KG1 (cell line): ENCODE data around the gene STIP1.
"Not testable (repeated sequence)": the region's sequence is repeated elsewhere in the genome, so short reads cannot be mapped to it uniquely, and the experiment has no call there.

Experiments used
- DNase-seq: peaks from one replicate; lab custom pipeline; 2025; lab: John Stamatoyannopoulos, UW

Gene STIP1

DNA sequence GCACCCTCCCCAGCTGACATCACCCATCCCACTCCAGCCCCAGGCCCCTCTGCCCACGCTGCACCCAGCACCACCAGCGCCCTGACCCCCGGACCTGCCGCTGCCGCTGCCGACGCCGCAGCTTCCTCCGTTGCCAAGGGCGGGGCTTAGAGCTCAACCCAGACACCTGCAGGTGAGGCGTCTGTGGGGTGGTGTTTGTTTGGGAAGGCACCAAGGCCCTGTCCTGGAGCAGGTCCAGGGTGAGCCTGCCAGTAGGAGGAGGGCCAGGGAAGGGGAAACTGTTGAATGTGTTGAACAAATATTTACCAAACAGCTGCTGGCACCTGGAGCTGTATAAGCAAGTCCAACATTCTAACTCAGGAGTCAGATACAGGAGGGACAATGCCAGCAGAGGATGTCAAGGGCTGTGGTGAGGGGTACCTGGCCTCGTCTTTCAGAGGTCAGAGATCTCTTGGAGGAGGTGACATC is 51.5 kb downstream of the STIP1 start:
- DNase-seq = no peak

DNA sequence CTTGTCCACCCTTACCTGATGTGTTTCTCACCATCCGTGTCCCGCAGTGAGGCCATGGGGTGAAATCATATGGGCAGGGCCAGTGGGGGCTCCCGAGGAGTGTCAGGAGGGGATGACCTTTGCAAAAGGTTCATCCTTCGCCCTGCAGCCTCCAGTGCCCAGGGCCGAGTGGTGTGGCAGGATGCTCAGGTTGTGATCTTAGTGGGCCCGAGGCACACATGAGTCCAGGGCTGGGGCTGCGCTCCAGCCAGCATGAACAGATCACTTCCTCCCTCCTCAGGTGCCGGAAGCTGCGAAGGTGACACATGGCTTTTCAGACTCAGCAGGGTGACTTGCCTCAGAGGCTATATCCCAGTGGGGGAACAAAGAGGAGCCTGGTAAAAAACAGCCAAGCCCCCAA is 52.1 kb downstream of the STIP1 start:
- DNase-seq = no peak

DNA sequence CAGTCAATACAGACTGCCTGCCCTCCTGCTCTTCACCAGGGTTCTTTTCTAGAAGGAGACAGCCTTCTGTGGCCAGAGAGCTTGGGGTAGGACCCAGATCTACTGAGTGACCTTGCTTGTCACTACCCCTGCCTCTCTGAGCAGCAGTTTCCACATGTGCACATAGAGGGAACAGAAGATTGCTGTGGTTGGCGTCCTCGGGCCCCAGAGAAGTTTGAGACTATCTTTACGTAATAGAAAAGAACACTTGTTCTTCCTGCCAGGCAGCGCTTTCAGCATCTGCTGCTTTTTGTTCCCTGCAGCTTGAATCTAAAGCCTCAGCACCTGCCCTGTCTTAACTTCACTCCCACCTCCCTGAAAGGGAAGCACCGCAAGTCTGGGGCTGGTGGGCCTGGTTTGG is 53.0 kb downstream of the STIP1 start:
- no peak for DNase-seq

DNA sequence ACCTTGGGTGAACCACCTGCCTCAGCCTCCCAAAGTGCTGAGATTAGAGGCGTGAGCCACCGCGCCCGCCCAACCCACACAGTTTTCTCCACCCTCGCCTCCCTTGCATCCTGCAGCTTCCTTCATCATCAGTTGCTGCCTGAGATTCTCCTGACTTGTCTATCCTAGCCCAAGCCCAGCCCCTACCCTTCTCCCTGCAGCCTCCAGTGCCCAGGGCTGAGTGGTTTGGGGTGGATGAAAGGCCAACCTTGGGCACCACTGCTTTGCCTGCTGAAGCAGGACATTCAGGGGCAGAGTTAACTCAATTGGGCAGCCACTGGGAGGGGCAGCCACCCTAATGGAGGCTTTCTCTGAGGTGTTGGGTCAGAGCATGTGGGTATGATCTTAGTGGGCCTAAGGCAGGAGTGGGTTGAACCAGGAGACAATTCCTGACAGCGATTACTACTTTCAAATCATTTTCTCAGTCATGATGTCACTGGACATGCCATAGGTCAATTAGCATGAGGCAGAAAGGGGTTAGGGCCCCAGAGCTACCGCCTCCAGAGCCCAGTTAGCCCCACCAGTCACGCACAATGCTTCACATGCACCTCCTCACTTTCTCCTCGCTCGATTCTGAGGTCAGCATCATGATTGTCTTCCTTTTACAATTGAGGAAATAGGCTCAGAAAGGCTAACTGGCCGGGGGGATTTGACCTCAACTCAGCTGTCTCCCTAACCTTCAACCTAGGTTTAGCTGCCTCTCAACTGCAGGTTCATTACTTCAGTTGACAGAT is 53.9 kb downstream of the STIP1 start:
- DNase-seq = no peak

DNA sequence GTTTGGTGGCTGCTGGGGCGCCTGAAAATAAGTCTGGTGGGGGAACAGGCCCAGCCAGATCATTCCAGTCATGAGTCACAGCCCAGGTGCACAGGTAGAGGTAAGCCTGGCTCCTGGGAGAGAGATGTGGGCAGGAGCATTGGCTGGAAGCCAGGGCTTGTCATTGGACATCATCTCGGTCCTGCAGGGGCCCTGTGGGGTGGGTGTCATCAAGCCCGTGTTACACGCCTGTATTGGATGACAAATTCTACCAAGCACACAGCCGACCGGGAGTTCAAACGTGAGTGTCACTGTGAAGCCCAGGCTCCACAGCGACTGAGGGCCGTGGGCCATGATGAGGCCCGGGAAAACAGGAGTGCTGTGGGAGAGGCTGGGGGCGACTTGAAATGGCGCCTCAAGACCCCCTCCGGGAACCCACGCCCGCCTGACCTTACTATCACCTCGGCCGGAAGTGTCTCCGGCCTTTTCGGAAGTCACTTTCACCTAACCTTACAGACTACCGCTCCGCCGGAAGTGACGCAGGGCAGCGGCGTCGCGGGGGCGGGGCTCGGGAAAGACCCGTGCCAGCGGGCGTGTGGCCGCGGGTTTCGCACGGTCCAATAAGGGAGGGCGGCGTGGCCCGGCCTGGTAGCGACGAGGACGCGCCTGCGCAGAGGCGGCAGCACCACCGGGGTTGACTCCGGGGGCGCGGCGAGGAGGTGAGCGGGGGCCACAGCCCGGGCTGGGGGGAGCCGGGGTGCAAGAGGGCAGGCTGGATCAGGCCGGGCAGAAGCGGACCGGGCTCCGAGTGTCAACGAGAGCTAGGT is 54.7 kb downstream of the STIP1 start, which contains the start of gene FKBP2:
FKBP2 (plus strand) TSS at position 661 of the 806 bp plus-strand sequence. CDS start 1,293 bp downstream, outside the sequence.
- DNase-seq = peak; percentile 98

DNA sequence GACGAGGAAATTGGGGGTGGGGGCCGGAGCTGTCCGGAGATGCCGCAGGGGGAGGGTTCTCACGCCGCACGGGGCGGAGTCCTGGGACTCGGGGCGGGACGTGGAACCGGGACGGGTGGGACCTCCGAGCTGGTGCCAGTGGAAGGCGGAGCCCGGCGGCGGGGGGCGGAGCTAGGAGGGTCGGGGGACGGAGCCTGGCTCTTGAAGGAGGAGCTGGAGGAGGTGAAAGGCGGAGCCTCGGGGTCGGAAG is 55.2 kb downstream of the STIP1 start:
- peak; percentile 98 for DNase-seq

DNA sequence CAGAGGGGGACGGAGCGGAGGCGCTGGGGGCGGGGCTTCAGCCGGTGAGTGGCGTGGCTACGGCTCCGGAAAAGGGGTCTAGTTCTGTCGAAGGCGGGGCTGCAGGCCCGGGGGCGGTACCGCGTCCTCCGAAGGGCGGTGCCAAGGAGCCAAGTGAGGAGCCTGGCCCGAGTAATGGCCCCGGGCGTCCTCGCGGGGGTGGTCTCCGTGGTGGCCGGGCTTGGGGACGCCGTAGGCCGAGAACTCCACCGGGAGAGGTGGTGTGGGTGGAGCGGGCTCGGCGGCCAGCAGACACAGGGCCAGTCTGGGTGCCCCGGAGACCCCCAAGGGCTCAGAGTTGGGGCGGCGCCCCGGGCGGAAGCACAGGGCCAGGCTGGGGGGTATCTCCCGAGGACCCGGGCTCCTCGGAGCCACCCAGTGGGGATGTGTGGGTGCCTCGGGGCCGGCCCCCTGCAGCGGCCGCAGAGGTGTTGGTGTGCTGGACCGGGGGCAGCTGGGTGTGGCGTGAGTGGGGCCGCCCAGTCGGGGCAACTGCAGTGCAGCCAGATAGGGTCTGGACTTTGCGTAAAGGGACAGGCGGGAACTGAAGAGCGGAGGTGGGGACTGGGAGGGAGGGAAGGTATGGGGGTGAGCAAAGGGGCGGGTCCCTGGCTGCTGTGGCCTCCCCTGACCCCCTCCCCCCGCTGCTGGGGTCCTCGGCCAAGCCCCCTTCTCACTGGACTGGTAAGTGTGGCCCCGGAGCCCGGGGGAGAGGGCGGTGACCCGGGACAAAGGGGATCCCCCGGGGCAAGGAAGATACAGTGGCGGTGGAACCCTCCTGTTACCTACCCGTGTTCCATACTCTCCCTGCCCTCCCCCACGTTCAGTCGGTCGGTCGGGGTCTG is 55.8 kb downstream of the STIP1 start:
- no peak for DNase-seq

DNA sequence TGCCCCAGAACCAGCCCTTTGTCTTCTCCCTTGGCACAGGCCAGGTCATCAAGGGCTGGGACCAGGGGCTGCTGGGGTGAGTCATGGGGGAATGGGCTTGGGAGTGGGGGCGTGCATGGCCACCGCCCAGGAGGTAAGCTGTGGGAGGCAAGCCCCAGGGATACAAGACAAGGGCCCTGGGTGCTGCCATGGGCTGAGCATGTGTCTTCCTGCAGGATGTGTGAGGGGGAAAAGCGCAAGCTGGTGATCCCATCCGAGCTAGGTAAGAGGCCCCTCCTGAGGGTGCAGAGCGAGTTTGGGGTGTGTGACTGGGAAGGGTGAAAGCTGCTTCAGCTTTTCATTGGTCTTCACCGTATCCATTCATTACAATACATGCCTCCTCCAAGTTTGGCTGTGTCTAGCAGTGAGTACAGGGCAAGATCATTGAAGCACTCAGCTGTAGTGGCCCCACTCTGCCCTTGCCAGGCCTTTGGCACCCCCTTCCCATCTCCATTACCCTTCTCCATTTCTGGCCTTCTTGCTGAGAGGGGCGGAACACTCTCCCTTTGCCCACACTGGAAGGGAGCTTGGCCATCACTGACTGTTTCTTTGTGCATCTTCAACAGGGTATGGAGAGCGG is 57.4 kb downstream of the STIP1 start:
- no peak for DNase-seq

DNA sequence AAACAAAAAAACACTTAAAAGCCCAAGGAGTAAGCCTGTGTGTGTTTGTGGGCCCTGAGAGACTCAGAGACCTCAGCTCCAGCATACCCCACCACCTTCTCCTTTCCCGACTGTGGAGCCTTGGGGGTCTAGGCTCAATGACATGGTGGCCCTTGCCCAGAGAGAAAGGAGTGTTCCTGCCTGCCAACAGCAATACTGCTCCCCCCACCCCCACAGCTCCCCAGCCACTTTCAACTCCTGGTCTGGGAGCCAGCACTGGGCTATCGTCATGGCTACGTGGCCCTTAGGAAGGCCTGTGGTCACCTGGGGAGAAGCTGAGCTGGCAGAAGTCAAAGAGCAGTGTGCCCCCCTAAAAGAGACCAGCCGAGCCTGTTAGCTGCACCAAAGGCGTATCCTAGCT is 58.1 kb downstream of the STIP1 start:
- no peak for DNase-seq

DNA sequence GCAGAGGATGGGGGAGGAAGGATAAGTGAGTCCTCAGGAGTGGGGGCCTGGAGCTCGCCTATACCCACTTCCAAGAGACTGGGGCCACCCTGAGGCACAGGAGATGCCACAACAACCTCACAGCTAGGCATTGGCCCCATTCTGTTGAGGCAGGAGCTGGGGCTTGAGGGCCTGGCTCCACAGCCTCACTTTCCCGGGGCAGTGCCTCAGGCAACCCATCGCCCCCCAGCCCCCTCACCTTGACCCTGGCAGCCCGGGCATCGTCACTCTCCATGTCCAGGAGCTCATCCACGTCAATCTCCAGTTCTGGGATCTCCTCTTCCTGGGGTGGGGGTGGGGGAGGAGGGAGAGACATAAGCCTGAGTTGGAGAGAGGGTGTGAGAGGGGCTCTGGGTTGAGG is 59.0 kb downstream of the STIP1 start:
- no peak for DNase-seq

DNA sequence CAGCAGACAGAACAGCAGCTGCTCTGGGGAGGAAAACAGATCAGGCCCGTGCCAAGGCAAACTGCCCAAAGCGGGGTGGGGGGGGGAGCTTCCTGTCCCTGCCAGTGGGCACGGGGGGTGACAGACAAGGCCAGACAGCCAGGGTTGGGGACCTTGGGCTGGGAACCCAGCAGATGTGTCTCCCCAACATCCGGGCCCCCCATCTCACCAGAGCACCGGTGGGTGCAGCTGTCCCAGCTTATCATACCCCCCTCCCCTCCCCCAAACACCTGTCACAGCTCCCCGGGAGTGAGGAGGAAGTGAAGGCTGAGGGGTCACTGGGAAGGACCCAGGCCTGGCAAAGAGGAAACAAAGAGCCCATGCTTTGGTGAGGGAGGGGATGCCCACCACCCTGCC is 59.4 kb downstream of the STIP1 start:
- no peak for DNase-seq

DNA sequence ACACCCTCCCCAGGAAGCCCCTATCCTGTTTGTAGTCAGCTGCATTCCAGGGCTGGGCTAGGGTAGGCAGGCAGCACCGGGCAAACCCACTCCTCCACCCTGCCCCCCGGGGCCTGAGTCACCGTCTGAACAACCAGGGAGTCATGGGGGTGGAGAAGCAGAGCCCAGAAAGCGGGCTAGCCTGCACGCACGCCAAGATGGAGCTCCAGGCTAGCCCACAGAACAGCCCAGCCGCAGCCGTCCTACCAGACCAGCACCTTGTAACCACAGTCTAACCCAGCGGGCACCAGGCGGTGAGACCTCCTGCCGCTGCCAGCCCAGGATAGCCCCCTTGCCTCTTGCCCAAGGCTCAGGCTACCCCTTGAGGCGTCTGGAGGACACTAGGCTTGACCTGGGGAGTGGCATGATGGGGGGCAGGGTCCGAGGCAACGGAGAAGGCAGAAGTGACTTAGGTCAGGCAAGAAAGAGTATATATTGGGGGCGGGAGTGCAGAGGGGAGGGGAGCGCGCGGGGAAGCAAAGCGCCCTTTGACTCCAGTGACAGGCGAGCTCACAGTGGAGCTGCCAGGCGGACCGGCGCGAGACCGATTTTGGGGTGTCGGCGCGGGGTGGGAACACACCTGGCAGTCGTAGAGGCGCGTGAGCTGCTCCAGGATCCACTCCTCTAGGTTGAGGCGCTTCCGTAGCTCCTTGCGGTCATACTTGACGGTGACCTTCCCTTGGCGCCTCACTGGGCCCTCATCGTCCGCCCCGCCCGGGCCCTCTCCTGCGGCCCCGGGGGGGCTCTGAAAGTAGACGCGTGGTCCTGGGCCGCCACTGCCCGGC is 60.0 kb downstream of the STIP1 start:
- no peak for DNase-seq

DNA sequence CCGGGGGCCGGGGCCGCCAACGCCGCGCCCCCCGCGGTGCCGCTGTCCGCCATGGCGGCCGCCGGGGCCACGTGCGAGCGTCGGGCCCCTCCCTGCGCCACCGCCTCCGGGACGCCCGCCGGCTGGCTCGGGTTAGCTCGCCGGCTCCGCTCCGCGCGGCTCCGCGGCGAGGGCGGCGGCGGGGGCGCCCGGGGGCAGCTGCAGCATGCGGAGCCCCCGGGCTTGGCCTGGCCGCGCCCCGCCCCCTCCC is 60.6 kb downstream of the STIP1 start:
- DNase-seq = not testable (repeated sequence)

DNA sequence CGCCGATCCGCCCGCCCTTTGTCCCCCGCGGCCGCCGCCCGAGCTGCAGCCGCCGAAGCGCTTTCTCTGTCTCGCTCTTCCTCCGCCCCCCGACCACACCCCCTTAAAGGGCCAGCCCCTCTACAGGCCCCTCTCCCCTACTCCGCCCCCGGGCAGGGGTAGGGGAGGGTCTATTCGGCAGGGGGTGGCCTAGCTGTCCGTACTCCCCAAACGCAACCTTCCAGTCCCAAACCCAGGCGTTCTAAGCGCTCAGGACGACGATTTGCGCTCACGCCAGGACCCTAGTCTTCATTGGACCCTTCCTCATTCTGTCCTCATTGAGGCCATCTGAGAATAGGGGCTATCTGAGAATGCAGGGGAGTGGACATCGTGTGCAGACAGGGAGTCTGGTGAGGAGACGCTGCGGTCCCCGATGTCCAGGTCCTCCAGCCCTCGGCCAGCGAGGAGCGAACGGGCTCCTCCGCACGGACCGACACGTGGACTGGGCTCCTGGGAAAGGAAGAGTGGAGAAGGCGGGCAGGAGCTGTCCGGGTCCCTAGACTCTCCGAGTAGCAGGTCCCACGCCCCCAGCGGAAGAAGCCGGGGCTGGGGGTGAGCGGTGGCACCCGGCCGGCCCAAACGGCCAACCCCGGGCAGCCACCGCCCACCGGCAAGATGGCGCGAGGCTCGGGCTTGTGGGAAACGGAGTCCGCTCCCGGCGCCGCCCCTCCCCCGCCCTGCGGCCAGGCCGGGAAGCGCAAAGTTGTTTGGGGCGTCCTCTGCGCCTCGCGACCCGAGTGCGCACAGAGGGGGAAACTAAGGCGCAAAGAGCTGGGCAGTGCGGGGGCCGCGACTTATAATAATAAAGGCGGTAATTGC is 61.1 kb downstream of the STIP1 start, which contains the start of gene PPP1R14B:
PPP1R14B (minus strand) TSS at position 73 of the 858 bp plus-strand sequence. CDS start 270 bp downstream, outside the sequence.
- peak; percentile 73 for DNase-seq

DNA sequence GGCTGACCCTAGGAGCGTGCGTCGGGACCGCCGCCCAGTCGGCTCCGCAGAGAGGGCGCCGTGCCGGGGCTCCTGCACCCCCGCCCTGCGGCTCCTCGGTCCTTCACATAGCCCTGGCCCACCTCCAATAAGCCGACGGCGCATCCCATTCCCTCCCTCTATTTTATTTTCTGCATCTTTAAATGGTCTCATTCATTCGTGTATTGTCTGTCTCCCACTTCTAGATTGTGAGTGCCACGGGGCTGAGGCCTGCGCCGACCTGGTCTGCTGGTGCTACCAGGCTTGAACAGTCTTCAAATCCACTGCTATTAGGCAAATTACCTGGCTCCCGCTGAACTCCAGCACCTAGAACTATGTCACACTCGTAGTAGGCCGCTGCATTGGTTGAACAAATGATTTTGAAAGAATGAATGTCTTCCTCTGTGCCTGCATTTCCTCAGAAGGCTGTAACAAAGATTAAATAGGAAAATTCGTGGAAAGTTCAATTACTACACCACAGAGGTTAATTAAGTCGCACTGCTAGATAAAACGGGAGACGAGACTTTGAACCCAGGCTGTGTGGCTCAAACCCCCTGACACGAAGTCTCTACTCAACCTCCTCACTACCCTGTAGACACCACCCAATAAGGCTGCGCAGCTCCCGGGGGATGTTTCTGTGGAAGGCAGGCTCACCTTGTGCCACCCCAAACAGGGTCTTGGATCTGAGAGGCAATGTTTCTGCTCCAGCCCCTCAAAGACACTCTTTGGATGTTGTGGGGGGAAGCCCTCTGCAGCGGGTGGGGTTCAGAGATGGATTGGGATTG is 62.0 kb downstream of the STIP1 start:
- DNase-seq = no peak

DNA sequence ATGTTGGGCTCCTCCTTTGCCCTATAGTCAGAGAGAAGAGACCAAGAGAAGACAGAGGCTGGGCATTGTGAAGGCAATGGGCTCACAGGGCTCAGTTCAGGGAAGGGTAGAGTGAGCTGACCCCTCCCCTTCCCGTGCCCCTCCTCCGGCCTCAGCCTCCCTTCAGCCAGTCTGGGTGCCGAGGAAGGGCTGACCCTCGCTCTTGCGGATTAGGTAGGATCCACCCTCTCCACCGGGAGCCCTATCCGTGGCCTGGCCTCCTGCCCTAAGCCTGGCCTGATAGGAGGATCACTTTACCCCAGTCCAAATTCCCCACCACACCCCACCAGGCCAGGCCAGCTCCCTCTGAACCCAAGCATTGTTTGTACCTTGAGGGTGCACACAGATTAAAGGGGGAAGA is 62.6 kb downstream of the STIP1 start:
- DNase-seq = no peak

DNA sequence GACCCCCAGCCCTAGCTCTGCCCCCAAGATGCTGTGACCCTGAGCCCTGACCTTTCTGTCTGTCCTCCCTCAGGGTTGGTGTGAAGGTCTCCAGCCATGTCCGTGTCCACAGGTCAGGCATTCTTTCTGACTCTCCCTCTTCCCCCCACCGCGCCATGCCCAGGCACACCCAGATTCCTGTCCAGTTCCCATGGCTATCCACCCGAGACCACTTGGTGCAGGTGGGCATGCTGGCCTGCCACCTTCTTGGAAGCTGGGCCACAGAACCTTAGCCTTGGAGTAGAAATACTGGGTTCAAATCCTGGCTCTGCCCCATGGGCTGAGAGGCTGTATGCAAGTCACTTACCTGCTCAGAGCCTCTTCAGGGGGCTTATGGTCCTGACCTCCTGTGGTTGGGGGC is 63.1 kb downstream of the STIP1 start:
- DNase-seq = no peak

DNA sequence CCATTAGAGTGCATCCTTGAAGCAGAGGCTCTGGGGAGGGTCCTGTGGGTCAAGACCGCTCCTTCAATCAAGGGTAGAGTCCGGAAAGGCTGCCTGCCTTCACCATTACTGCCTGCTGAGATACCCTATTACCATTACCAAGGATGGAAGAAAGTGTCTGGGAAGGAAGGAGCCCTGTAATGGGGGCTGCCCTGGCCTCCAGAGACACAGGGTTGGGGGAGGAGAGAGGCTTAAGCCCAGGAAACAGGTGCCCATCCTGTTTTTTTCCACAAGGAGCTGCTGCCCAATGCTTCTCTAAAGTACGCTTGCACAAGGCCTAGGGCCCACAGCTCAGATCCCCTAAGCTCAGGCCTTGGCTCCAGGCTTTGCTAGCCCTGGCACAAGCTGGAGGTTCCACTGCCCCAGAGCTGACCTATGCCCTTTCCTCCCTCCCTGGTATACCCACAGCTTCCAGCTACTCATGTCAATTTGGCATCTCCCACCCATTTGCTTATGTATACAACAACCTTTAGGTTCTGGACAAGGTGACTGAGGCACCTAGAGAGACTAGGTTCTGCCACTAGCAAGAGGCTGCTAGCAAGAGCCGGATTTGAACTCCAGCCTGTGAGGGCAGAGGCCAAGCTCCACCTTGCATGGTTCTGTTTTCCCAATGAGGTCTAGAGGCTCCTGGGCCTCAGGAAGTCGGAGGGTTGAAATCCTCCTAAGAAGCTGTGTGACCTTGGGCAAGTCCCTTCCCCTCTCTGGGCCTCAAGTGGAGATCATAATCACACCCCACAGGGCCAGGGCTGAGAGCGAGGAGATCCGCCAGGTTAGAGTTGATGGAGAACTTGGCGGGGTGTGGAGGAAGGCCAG is 63.8 kb downstream of the STIP1 start:
- DNase-seq = no peak
